ENCODE results near the gene HSPD1. TPM values are rescaled to one million over a fixed set of nuclear protein-coding genes. Genes with fewer than 3 reads are reported as not detected.

HSPD1 gene
- total and polyA plus RNA-seq, 2 of the 13 experiments (the other 11 are each of a cell fraction or from before 2014, with no cell fraction given): 685 to 2,610 TPM

GRCh38 chr2:197499594-197500502 lies at the start of gene HSPD1, which contains the start of gene HSPE1 (continued):
- TF ChIP-seq PRDM10 (CRISPR knock-in tag; IDR thresholded peaks at IDR 0.05; ENCODE audit: low read depth) (no peak; the same call in none of the 2 replicates), YEATS2 (CRISPR knock-in tag; IDR thresholded peaks at IDR 0.05; ENCODE audit: borderline replicate concordance) (peak; percentile 98), MTA3 (CRISPR knock-in tag; IDR thresholded peaks at IDR 0.05) (0 out of 2 replicates have a peak, but pooled peaks have one; percentile 76), ZNF660 (CRISPR knock-in tag; IDR thresholded peaks at IDR 0.05; ENCODE audit: borderline replicate concordance, low read depth) (peak; percentile 88), FOXO4 (CRISPR knock-in tag; conservative IDR thresholded peaks at IDR 0.05) (no peak; the same call in 1 of the 2 replicates), BHLHE40 (IDR thresholded peaks at IDR 0.05; ENCODE audit: low read length) (peak; percentile 68), SMYD3 (CRISPR knock-in tag; IDR thresholded peaks at IDR 0.05) (peak; percentile 89), ZBTB4 (CRISPR knock-in tag; IDR thresholded peaks at IDR 0.05; ENCODE audit: borderline replicate concordance) (peak; percentile 95), BCLAF1 (IDR thresholded peaks at IDR 0.05) (no peak), RXRB (CRISPR knock-in tag; IDR thresholded peaks at IDR 0.05; ENCODE audit: borderline replicate concordance) (peak; percentile 66), ZNF691 (CRISPR knock-in tag; IDR thresholded peaks at IDR 0.05; ENCODE audit: borderline replicate concordance, low read depth) (peak; percentile 92; the same call in 1 of the 2 replicates), SKI (IDR thresholded peaks at IDR 0.05; ENCODE audit: partially characterized antibody) (peak; percentile 79), ZNF570 (CRISPR knock-in tag; IDR thresholded peaks at IDR 0.05; ENCODE audit: borderline replicate concordance) (peak; percentile 94), NRL (CRISPR knock-in tag; IDR thresholded peaks at IDR 0.05; ENCODE audit: borderline replicate concordance) (peak; percentile 63), HOXA3 (CRISPR knock-in tag; IDR thresholded peaks at IDR 0.05) (peak; percentile 98)
